A673 (cell line): ENCODE results near the gene NPC2.

Experiments used
- EZH2 ChIP-seq: fragments of 200-600 bp; sonication (generic); IDR thresholded peaks from 2 replicates; pipeline ENCODE4 v1.6.1; 2017; ENCODE audit warnings: borderline replicate concordance, low read depth, mild to moderate bottlenecking, mixed read lengths, antibody characterized with exemption, low read length; ENCODE audit not compliant: poor library complexity, severe bottlenecking
- TF ChIP-seq, protein P1 (sequence below): fragments of 300-800, 200-600 bp; sonication (generic); conservative IDR thresholded peaks from 2 replicates; pipeline ENCODE4 v1.5.1; 2017; ENCODE audit warnings: low read depth, mild to moderate bottlenecking, antibody characterized with exemption, low read length, moderate library complexity, mixed read lengths

DNA sequence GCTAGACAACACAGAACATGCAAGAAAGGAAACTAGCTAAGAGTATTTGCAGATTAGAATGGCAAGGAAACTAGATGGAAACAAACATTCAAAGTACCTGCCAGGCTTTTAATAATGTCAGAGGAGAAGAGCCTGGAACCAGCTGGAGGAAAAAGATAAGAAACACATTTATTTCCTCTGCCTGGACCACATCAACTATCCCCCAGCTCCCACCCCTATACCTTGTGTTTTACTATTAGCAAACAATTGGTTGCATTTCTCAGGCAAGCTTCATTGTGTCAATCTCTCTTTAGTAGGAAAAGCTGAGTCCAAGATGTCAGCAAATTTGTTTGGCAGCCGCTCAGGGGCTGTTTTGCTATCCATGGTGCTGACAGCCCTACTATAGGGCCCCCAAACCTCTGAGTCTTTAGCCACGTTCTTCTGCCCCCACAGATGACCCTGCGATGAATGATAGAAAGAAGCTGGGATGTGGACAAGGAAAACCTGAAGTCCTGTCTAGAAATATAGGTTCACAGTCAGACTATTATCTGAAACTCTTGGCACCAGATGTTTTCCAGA is 55.5 kb downstream of the NPC2 start:
- TF ChIP-seq, protein P1, sequence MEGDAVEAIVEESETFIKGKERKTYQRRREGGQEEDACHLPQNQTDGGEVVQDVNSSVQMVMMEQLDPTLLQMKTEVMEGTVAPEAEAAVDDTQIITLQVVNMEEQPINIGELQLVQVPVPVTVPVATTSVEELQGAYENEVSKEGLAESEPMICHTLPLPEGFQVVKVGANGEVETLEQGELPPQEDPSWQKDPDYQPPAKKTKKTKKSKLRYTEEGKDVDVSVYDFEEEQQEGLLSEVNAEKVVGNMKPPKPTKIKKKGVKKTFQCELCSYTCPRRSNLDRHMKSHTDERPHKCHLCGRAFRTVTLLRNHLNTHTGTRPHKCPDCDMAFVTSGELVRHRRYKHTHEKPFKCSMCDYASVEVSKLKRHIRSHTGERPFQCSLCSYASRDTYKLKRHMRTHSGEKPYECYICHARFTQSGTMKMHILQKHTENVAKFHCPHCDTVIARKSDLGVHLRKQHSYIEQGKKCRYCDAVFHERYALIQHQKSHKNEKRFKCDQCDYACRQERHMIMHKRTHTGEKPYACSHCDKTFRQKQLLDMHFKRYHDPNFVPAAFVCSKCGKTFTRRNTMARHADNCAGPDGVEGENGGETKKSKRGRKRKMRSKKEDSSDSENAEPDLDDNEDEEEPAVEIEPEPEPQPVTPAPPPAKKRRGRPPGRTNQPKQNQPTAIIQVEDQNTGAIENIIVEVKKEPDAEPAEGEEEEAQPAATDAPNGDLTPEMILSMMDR: no peak
- no peak for TF ChIP-seq EZH2
